HepG2 (cell line): Measurements from ENCODE around the gene TSNAXIP1. TPM values are rescaled to one million over a fixed set of nuclear protein-coding genes. Genes with fewer than 3 reads are reported as not detected.

Experiments used
- ATAC-seq: fragments of 200-7000 bp; cut with Tn5 transposase; 3 replicates; pipeline ENCODE4 v1.9.1; 2020; ENCODE audit warnings: mild to moderate bottlenecking, moderate library complexity
- Bru-seq: library from RNA; stranded (reverse); fragments of 400-500 nt; gene quantifications from one replicate; lab custom pipeline; 2021; lab: Mats Ljungman, UMichigan
- BruChase-seq, 2 experiments: library from RNA; stranded (reverse); fragments of 400-500 nt; gene quantifications; one replicate each; lab custom pipeline; 2021; lab: Mats Ljungman, UMichigan
- BruUV-seq: library from RNA; stranded (reverse); fragments of 400-500 nt; replicated peaks from 2 replicates; lab custom pipeline; 2021; lab: Mats Ljungman, UMichigan
- CTCF ChIA-PET: fragments of 300-600 bp; formaldehyde crosslinking; extraction: SDS; loops from one replicate; lab custom pipeline; 2021; ENCODE audit warnings: low total read pairs, inconsistent platforms, low intra/inter-chr PET ratio; lab: Yijun Ruan, JAX
- POLR2A ChIA-PET: fragments of 350-600 bp; sonication (Branson Sonifier 250); formaldehyde crosslinking; loops from one replicate; lab custom pipeline; 2020; ENCODE audit warnings: antibody characterized with exemption, inconsistent platforms; lab: Yijun Ruan, JAX
- DNase-seq: peaks from one replicate; pipeline ENCODE4 v3.0.0-alpha.2; 2015; ENCODE audit warnings: low spot score
- FAIRE-seq: peaks from 3 replicates; lab custom pipeline; 2011; peaks lifted over from hg19 to GRCh38; lab: Jason Lieb, UNC
- H2AFZ ChIP-seq: one replicate; pipeline ENCODE4 v1.6.1; 2011; ENCODE audit warnings: low read length, inconsistent platforms
- H3K27ac ChIP-seq: fragments of 300-600 bp; 3 replicates; pipeline ENCODE4 v1.8.0; 2011; ENCODE audit warnings: mixed run types, mild to moderate bottlenecking, mixed read lengths, low read length, inconsistent platforms; ENCODE audit not compliant: insufficient read depth; ENCODE audit errors: extremely low read length
- H3K27me3 ChIP-seq, 2 experiments: fragments of 200-600 bp in 1 of 2; 2 replicates in 1 of 2; 3 replicates in 1 of 2; pipeline versions ENCODE4 v1.6.0 to v1.8.0; 2011; ENCODE audit warnings: low read length in 2 of 2, mild to moderate bottlenecking in 2 of 2, moderate library complexity in 2 of 2, inconsistent platforms in 1 of 2; ENCODE audit not compliant: insufficient read depth in 2 of 2, control insufficient read depth in 1 of 2
- H3K36me3 ChIP-seq, 2 experiments: fragments of 200-600 bp in 1 of 2; replicated peaks in 1 of 2; 2 replicates in 1 of 2; 3 replicates in 1 of 2; pipeline versions ENCODE4 v1.5.1 to v1.8.0; 2011; ENCODE audit warnings: low read length in 2 of 2, inconsistent platforms in 1 of 2; ENCODE audit not compliant: insufficient read depth in 2 of 2, control insufficient read depth in 1 of 2
- H3K4me1 ChIP-seq: 2 replicates; pipeline ENCODE4 v1.5.1; 2012; ENCODE audit warnings: low read length, inconsistent platforms; ENCODE audit not compliant: insufficient read depth
- H3K4me2 ChIP-seq: 2 replicates; pipeline ENCODE4 v1.6.0; 2011; ENCODE audit warnings: low read depth, low read length, inconsistent platforms
- H3K4me3 ChIP-seq, 3 experiments: fragments of 200-600 bp in 1 of 3; sonication (generic), shearing (Covaris generic) in 1 of 3; replicated peaks in 1 of 3; 2 replicates each; pipeline ENCODE4 v1.5.1; 2011 to 2016; ENCODE audit warnings: low read length in 3 of 3, inconsistent platforms in 2 of 3, low read depth in 2 of 3, mild to moderate bottlenecking in 2 of 3, control low read depth in 1 of 3, mixed read lengths in 1 of 3; ENCODE audit not compliant: insufficient read depth in 1 of 3
- H3K79me2 ChIP-seq: one replicate; pipeline ENCODE4 v1.6.1; 2011; ENCODE audit warnings: low read length, inconsistent platforms; ENCODE audit not compliant: insufficient read depth
- H3K9ac ChIP-seq: 2 replicates; pipeline ENCODE4 v1.6.0; 2011; ENCODE audit warnings: mild to moderate bottlenecking, low read depth, low read length, inconsistent platforms; ENCODE audit not compliant: insufficient read depth
- H3K9me3 ChIP-seq: 2 replicates; pipeline ENCODE4 v1.5.1; 2012; ENCODE audit warnings: mild to moderate bottlenecking, low read length
- H4K20me1 ChIP-seq: 2 replicates; pipeline ENCODE4 v1.6.0; 2011; ENCODE audit warnings: inconsistent platforms, mild to moderate bottlenecking, low read length, moderate library complexity; ENCODE audit not compliant: insufficient read depth
- MTF2 ChIP-seq: sonication (generic); formaldehyde crosslinking; IDR thresholded peaks from 2 replicates; pipeline ENCODE4 v1.5.0; 2020; ENCODE audit warnings: missing genetic modification reagents, borderline replicate concordance
- SP1 ChIP-seq, 2 experiments: fragments of 450-650 bp in 1 of 2; sonication (generic) in 1 of 2; formaldehyde crosslinking in 1 of 2; IDR thresholded peaks; 2 replicates each; pipeline versions ENCODE4 v1.4.0 to v1.6.1; 2016 to 2020; ENCODE audit warnings: missing genetic modification reagents in 1 of 2
- ZNF136 ChIP-seq: sonication (generic); formaldehyde crosslinking; IDR thresholded peaks from 2 replicates; pipeline ENCODE4 v1.8.1; 2022; ENCODE audit warnings: low read depth, mild to moderate bottlenecking, moderate library complexity, missing genetic modification reagents
- ZNF264 ChIP-seq: sonication (generic); formaldehyde crosslinking; IDR thresholded peaks from 2 replicates; pipeline ENCODE4 v1.4.0; 2020; ENCODE audit warnings: missing genetic modification reagents
- ZNF3 ChIP-seq: IDR thresholded peaks from 2 replicates; pipeline ENCODE4 v1.7.0; 2017; ENCODE audit warnings: inconsistent platforms
- ZNF329 ChIP-seq: sonication (generic); formaldehyde crosslinking; IDR thresholded peaks from 2 replicates; pipeline ENCODE4 v1.9.0; 2021; ENCODE audit warnings: low read depth, mild to moderate bottlenecking, missing genetic modification reagents
- ZNF501 ChIP-seq: sonication (generic); formaldehyde crosslinking; IDR thresholded peaks from 2 replicates; pipeline ENCODE4 v1.5.1; 2020; ENCODE audit warnings: mild to moderate bottlenecking, moderate library complexity, missing genetic modification reagents
- ZNF713 ChIP-seq: sonication (generic); formaldehyde crosslinking; IDR thresholded peaks from 2 replicates; pipeline ENCODE4 v1.4.0; 2020; ENCODE audit warnings: mild to moderate bottlenecking, missing genetic modification reagents
- WGBS: methylation state at CpG from one replicate; pipeline ENCODE4 v1.1.6; 2017; ENCODE audit warnings: low lambda C conversion rate; 5-methylcytosine and 5-hydroxymethylcytosine counted together
- in situ Hi-C: cut with HindIII; loops from 2 replicates; pipeline ENCODE4 v1.10.0; 2017; ENCODE audit warnings: low pct_unique_long_range_greater_than_20kb; ENCODE audit not compliant: extremely low pct_ligation_motif_present
- intact Hi-C: fragments of 100-400 bp; cut with micrococcal nuclease; formaldehyde crosslinking; loops from one replicate; pipeline ENCODE4 v1.10.0; 2022; ENCODE audit not compliant: unreplicated experiment
- long read RNA-seq, 2 experiments: library from RNA in 1 of 2; library from polyadenylated mRNA in 1 of 2; stranded (forward) in 1 of 2; unstranded in 1 of 2; transcript quantifications; one replicate each; pipeline ENCODE4 v2.0.0, GENCODE V29; 2019 to 2022
- polyA minus RNA-seq, 3 experiments: library from RNA; depleted of rRNA, polyadenylated mRNA; stranded (reverse); fragments of >200 nt; gene quantifications; 2 replicates each; pipeline ENCODE4 v1.2.3, GENCODE V29; 2011; ENCODE audit warnings: low replicate concordance in 1 of 3
- polyA plus RNA-seq, 8 experiments: library from polyadenylated mRNA; depleted of rRNA in 3 of 8; stranded (reverse) in 7 of 8; unstranded in 1 of 8; fragments of >200 nt; fragmentation: Illumina TruSeq in 4 of 8; extraction: Trizol in 4 of 8; gene quantifications; 2 replicates each; pipeline versions ENCODE4 v1.2.1 to v1.2.3, GENCODE V29; 2011 to 2016; ENCODE audit warnings: low read depth in 4 of 8, missing spikeins in 1 of 8, mixed read lengths in 1 of 8; ENCODE audit not compliant: insufficient read depth in 1 of 8
- total RNA-seq, 5 experiments: library from RNA; depleted of rRNA; stranded (reverse); fragments of >200 nt; fragmentation: Illumina TruSeq; extraction: Trizol; gene quantifications; 2 replicates each; pipeline ENCODE4 v1.2.3, GENCODE V29; 2016; ENCODE audit warnings: low read depth in 1 of 5
- TF ChIP-seq, protein P1 (sequence below): sonication (generic); formaldehyde crosslinking; IDR thresholded peaks from 2 replicates; pipeline ENCODE4 v1.4.0; 2020; ENCODE audit warnings: mild to moderate bottlenecking, low read depth, missing genetic modification reagents
- TF ChIP-seq, protein P2 (sequence below): sonication (generic); formaldehyde crosslinking; IDR thresholded peaks from 2 replicates; pipeline ENCODE4 v1.5.0; 2020; ENCODE audit warnings: missing genetic modification reagents

Gene TSNAXIP1, protein sequence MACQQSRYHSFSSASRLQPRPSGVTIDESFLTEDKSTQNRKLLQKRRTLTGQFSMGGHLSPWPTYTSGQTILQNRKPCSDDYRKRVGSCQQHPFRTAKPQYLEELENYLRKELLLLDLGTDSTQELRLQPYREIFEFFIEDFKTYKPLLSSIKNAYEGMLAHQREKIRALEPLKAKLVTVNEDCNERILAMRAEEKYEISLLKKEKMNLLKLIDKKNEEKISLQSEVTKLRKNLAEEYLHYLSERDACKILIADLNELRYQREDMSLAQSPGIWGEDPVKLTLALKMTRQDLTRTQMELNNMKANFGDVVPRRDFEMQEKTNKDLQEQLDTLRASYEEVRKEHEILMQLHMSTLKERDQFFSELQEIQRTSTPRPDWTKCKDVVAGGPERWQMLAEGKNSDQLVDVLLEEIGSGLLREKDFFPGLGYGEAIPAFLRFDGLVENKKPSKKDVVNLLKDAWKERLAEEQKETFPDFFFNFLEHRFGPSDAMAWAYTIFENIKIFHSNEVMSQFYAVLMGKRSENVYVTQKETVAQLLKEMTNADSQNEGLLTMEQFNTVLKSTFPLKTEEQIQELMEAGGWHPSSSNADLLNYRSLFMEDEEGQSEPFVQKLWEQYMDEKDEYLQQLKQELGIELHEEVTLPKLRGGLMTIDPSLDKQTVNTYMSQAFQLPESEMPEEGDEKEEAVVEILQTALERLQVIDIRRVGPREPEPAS
- total RNA-seq (2016; rRNA removed; fragmentation: Illumina TruSeq; extraction: Trizol) (0.10 and 0.86 TPM in 2 replicates), polyA plus RNA-seq (2011; rRNA removed) (0.37 and 0.61 TPM in 2 replicates), polyA minus RNA-seq (2011; rRNA and poly(A)+ RNA removed; ENCODE audit: low replicate concordance) (0.06 and 0.37 TPM in 2 replicates), Bru-seq, nascent RNA (percentile 17 among the genes with signal in this experiment), BruChase-seq, experiment 1, labeled RNA remaining after a 6-hour chase (percentile 27 among the genes with signal in this experiment), BruChase-seq, experiment 2, labeled RNA remaining after a 2-hour chase (percentile 16 among the genes with signal in this experiment)
- 0.18 TPM in 1 of 2 replicates, not detected in the other for total RNA-seq (2016; cell fraction: cytosol; rRNA removed; fragmentation: Illumina TruSeq; extraction: Trizol; ENCODE audit: low read depth)
- 0.10 and 0.93 TPM in 2 replicates for total RNA-seq (2016; cell fraction: insoluble cytoplasmic fraction; rRNA removed; fragmentation: Illumina TruSeq; extraction: Trizol)
- total RNA-seq (2016; cell fraction: membrane; rRNA removed; fragmentation: Illumina TruSeq; extraction: Trizol): 0.24 and 0.25 TPM in 2 replicates
- total RNA-seq (2016; cell fraction: nucleus; rRNA removed; fragmentation: Illumina TruSeq; extraction: Trizol): 0.84 and 1.0 TPM in 2 replicates
- 0.09 and 0.17 TPM in 2 replicates for polyA plus RNA-seq (2011; cell fraction: cytosol; rRNA removed)
- 4.3 and 5.3 TPM in 2 replicates for polyA plus RNA-seq (2011; cell fraction: nucleus; rRNA removed)
- polyA plus RNA-seq (2012): 0.23 and 0.63 TPM in 2 replicates
- 0.10 TPM in 1 of 2 replicates, not detected in the other for polyA plus RNA-seq (2016; cell fraction: cytosol; fragmentation: Illumina TruSeq; extraction: Trizol; ENCODE audit: low read depth)
- polyA plus RNA-seq (2016; cell fraction: insoluble cytoplasmic fraction; fragmentation: Illumina TruSeq; extraction: Trizol; ENCODE audit: low read depth): 0.16 and 0.74 TPM in 2 replicates
- polyA plus RNA-seq (2016; cell fraction: membrane; fragmentation: Illumina TruSeq; extraction: Trizol; ENCODE audit: low read depth): 0.08 TPM in 1 of 2 replicates, not detected in the other
- polyA plus RNA-seq (2016; cell fraction: nucleus; fragmentation: Illumina TruSeq; extraction: Trizol; ENCODE audit: insufficient read depth, low read depth): 3.4 and 4.5 TPM in 2 replicates
- not detected in 2 replicates for polyA minus RNA-seq (2011; cell fraction: cytosol; rRNA and poly(A)+ RNA removed)
- 0.39 and 2.0 TPM in 2 replicates for polyA minus RNA-seq (2011; cell fraction: nucleus; rRNA and poly(A)+ RNA removed)
- long read RNA-seq, experiment 1: 0 reads
- long read RNA-seq, experiment 2, partial matches to known transcripts: 0 of 1 reads
- long read RNA-seq, experiment 2, other reads (novel, unspliced or antisense): 1 of 1 reads

DNA sequence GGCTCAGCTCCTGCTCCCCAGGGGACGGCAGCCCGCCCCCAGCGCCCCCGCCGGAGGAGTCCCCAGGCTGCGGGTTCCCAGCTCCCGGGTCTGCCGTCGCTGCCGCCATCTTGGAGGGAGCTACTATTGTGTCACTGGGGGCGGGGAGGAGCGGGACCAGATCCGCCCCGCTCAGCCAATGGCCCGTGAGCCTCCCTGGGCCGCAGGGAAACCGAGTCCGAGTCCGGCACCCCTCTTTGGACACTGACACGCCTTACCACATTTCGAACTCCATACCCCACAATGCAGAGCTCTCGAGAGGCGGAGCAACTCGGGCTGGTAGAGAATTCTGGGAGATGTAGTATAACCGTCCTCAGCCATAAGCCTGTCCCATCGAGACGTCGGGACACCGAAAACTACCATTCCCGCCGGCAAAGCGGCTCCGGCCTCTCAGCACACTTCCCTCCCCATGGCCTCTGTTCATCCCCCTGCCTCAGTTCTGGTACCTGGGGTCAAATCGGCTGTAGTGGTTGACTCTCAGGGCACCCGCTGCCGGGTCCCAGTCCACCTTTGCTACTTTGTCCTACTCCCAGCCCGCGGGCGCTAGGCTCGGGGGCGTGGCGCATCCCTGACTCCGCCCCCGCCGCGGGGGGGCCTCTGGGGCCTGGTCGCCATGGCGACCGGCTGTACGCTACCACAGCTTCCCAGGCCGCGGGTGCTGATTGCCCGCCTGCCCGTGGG, at the start of gene TSNAXIP1, which contains the start of gene RANBP10:
TSNAXIP1 (plus strand) TSS at position 462 of the 720 bp plus-strand sequence. CDS start 261 bp downstream, outside the sequence.
RANBP10 (minus strand) TSS at position 133 of the 720 bp plus-strand sequence; CDS start at position 109, 24 bp downstream.
- Histone ChIP-seq H3K4me2 (peak within 1 kb of the TSS; percentile 93), H3K27ac (peak within 1 kb of the TSS; percentile 72), H3K4me1 (peaks cover 42% of the 10 kb centered on the region), H3K36me3 (peaks cover 2 to 17% of the 10 kb centered on the region in 2 experiments; a peak in 4 of 5 replicates), H2AFZ (peak within 1 kb of the TSS; percentile 24), H3K27me3 (no peaks in the 10 kb centered on the region; a peak in 1 of 5 replicates), H3K4me3 (peak within 1 kb of the TSS; percentile 92 to 98 (median 98)), H3K79me2 (peaks cover 40% of the 10 kb centered on the region), H4K20me1 (peaks cover 2% of the 10 kb centered on the region; the same call in 1 of the 2 replicates), H3K9me3 (no peaks in the 10 kb centered on the region), H3K9ac (peak within 1 kb of the TSS; percentile 96)
- ATAC-seq (peak; percentile 95), DNase-seq (peak; percentile 100), FAIRE-seq (peak; percentile 98)
- intact Hi-C loops: loop anchor here (2.0 to 5.0 kb wide), 2 partner anchors 89 to 134 kb away; partner anchors contain the start of gene GFOD2
- in situ Hi-C loops: loop anchor here (5.0 kb wide), 1 partner anchor 139 kb away; the partner anchor contains the start of genes C16orf86 and ENKD1
- under 1% methylated on average over 30 of the region's 54 CpGs for WGBS
- no TSS peak for BruUV-seq
- CTCF ChIA-PET: interaction anchor here (1.3 to 1.8 kb wide), 2 partner anchors 10 to 134 kb away, joined by 4 to 11 read pairs; no protein-coding TSS in a partner anchor
- POLR2A ChIA-PET: interaction anchor here (0.8 to 2.3 kb wide), 26 partner anchors 9 to 983 kb away, joined by 3 to 18 read pairs (median 4); partner anchors contain the start of genes ATP6V0D1, C16orf86, CTCF and ENKD1
- TF ChIP-seq ZNF3 (CRISPR knock-in tag) (no peak; the same call in none of the 2 replicates), SP1 (IDR thresholded peaks at IDR 0.05) (peak; percentile 82; the same call in 1 of the 2 replicates), SP1 (CRISPR knock-in tag; IDR thresholded peaks at IDR 0.05) (peak; percentile 88), ZNF264 (CRISPR knock-in tag) (peak; percentile 31; the same call in 1 of the 2 replicates), MTF2 (CRISPR knock-in tag) (no peak), ZNF501 (CRISPR knock-in tag) (peak; percentile 82), ZNF329 (CRISPR knock-in tag) (0 out of 2 replicates have a peak, but pooled peaks have one; percentile 33), ZNF136 (CRISPR knock-in tag) (0 out of 2 replicates have a peak, but pooled peaks have one; percentile 94), ZNF713 (CRISPR knock-in tag) (peak; percentile 85; the same call in 1 of the 2 replicates)
- TF ChIP-seq, protein P1, sequence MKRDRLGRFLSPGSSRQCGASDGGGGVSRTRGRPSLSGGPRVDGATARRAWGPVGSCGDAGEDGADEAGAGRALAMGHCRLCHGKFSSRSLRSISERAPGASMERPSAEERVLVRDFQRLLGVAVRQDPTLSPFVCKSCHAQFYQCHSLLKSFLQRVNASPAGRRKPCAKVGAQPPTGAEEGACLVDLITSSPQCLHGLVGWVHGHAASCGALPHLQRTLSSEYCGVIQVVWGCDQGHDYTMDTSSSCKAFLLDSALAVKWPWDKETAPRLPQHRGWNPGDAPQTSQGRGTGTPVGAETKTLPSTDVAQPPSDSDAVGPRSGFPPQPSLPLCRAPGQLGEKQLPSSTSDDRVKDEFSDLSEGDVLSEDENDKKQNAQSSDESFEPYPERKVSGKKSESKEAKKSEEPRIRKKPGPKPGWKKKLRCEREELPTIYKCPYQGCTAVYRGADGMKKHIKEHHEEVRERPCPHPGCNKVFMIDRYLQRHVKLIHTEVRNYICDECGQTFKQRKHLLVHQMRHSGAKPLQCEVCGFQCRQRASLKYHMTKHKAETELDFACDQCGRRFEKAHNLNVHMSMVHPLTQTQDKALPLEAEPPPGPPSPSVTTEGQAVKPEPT (CRISPR knock-in tag): no peak
- TF ChIP-seq, protein P2, sequence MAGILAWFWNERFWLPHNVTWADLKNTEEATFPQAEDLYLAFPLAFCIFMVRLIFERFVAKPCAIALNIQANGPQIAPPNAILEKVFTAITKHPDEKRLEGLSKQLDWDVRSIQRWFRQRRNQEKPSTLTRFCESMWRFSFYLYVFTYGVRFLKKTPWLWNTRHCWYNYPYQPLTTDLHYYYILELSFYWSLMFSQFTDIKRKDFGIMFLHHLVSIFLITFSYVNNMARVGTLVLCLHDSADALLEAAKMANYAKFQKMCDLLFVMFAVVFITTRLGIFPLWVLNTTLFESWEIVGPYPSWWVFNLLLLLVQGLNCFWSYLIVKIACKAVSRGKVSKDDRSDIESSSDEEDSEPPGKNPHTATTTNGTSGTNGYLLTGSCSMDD (CRISPR knock-in tag): no peak
